Cardiac fibroblast (primary cell): Measurements from ENCODE around the gene MEI1.
"Not testable (repeated sequence)": the region's sequence is repeated elsewhere in the genome, so short reads cannot be mapped to it uniquely, and the experiment has no call there.

Experiments used
- DNase-seq, 2 donors: peaks; one replicate each; pipeline versions ENCODE4 v3.0.0 to v3.0.0-alpha.2; 2010; ENCODE audit warnings: low read depth in 2 of 2
- H3K4me3 ChIP-seq, 2 donors: replicated peaks in 1 of 2; 1 replicate in 1 of 2; 2 replicates in 1 of 2; pipeline ENCODE4 v1.5.1; 2011; ENCODE audit warnings: low read depth in 2 of 2, low read length in 2 of 2, mild to moderate bottlenecking in 2 of 2, moderate library complexity in 1 of 2
- TF ChIP-seq, protein P1 (sequence below): IDR thresholded peaks from one replicate; pipeline ENCODE4 v1.5.1; 2011; ENCODE audit warnings: low read depth, mild to moderate bottlenecking, low read length, inconsistent platforms

MEI1 gene

DNA sequence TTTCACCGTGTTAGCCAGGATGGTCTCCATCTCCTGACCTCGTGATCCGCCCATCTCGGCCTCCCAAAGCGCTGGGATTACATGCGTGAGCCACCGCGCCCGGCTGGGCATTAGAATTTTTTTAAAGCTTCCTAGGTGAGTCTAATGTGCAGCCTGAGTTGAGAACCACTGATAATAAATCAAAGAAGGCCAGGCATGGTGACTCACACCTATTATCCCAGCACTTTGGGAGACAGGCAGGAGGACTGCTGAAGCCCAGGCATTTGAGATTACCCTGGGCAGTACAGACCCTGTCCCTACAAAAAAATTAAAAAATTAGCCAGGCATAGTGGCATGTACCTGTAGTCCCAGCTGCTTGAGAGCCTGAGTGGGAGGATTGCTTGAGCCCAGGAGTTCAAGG is 13.7 kb downstream of the MEI1 start:
- TF ChIP-seq, protein P1, sequence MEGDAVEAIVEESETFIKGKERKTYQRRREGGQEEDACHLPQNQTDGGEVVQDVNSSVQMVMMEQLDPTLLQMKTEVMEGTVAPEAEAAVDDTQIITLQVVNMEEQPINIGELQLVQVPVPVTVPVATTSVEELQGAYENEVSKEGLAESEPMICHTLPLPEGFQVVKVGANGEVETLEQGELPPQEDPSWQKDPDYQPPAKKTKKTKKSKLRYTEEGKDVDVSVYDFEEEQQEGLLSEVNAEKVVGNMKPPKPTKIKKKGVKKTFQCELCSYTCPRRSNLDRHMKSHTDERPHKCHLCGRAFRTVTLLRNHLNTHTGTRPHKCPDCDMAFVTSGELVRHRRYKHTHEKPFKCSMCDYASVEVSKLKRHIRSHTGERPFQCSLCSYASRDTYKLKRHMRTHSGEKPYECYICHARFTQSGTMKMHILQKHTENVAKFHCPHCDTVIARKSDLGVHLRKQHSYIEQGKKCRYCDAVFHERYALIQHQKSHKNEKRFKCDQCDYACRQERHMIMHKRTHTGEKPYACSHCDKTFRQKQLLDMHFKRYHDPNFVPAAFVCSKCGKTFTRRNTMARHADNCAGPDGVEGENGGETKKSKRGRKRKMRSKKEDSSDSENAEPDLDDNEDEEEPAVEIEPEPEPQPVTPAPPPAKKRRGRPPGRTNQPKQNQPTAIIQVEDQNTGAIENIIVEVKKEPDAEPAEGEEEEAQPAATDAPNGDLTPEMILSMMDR: no peak
- no peak for DNase-seq
- no peak overlapping the region for H3K4me3 ChIP-seq

DNA sequence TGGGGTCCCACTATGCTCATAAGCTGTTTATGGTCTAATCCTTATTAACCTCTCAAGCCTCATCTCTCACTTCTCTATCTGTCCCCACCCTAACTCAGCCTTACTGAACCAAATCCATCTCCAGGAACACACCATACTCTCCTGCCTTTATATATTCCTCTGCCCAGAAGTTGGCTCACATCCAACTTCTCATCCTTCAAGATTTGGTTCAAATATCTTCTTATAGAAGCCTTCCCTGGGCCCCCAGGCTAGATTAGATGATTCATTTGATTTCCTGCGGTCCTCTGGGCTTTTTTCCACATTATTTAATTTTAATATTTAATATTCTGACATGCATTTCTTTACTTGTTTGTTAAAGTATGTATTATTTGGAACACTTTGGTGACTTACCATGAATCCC is 23.2 kb downstream of the MEI1 start:
- TF ChIP-seq, protein P1: no peak
- no peak overlapping the region for H3K4me3 ChIP-seq
- no peak for DNase-seq

DNA sequence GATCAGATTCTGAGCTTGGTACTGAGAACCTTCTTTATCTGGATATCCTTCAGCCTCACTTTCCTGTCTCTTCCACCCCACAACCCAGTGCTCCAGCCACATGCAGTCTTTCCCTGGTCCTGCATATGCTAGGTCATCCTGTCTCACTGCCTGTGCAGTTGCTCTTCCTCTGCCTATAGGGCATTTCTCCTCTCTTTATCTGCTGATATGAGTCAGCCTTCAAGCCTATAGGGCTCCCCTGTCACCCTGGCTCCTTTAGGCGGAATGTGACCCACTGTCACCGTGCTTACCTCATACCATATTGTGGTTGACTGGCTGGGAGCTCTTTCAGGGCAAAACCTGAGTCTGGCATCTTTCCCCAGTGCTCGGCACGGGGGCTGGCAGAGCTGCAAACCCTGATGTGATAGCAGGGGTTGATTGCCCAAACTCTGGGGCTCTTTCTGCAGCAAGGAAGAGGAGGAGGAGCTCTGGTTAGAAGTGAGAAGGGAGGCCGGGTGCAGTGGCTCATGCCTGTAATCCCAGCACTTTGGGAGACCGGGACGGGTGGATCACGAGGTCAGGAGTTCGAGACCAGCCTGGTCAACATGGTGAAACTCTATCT is 26.3 kb downstream of the MEI1 start:
- DNase-seq: peak in 1 of 2 donors; percentile 3
- TF ChIP-seq, protein P1: no peak
- no peak overlapping the region for H3K4me3 ChIP-seq

DNA sequence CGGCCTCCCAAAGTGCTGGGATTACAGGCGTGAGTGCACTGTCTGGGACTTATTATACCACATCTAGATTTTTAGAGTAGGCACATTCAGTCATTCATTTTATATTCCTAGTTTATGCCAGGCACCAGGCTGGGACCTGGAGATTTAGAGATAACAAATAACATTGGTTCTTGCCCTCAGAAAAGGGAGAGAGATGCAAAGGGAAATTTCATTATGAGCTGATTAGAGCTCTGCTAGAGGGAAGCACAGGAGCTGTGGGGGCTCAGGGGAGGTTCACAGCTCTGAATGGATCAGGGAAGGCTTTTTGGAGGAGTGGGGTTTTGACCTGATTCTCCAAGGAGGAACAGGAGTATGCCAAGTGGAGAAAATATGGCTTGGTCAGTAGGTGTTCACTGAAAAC is 32.3 kb downstream of the MEI1 start:
- DNase-seq: no peak
- no peak overlapping the region for H3K4me3 ChIP-seq
- TF ChIP-seq, protein P1: no peak

DNA sequence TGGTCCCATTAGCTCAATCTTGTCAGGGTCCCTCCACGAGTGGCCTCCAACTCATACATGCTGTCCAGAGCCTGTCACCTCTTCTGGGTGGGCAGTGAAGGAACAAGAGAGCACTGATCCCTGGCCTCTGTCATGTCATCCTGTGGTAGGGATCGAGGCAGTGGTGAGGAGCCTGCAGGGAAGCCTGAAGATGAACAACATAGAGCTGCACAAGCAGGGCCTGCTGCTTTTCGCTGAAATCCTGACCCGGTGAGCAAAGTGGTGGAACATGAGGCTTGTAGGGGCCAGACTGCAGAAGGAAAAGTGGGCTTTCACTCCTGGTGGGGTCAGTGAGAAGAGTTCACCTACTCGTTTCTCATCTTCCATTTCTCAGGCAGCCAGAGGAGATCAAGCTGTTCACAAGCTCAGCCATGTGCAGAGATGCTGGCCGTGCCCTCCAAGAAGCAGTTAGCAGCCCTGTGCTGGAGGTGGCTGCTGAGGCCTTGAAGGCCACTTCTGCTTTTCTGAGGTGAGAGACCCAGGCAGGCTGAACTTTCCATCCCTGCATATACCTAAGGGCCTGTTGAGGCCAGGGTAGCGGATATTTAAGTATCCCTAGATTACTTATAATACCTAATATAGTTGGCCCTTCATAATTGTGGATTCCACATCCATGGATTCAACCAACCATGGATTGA is 32.9 kb downstream of the MEI1 start:
- TF ChIP-seq, protein P1: no peak
- no peak overlapping the region for H3K4me3 ChIP-seq
- no peak for DNase-seq

DNA sequence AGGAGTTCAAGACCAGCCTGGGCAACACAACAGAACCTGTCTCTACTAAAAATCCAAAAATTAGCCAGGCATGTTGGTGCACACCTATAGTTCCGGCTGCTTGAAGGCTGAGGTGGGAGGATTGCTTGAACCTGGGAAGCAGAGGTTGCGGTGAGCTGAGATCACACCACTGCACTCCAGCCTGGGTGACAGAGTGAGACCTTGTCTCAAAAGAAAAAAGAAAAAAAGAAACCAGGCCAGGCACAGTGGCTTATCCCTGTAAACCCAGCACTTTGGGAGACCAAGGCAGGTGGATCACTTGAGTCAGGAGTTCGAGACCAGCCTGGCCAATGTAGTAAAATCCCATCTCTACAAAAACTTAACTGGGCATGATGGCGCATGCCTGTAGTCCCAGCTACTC is 33.9 kb downstream of the MEI1 start:
- not testable (repeated sequence) for DNase-seq, H3K4me3 ChIP-seq

DNA sequence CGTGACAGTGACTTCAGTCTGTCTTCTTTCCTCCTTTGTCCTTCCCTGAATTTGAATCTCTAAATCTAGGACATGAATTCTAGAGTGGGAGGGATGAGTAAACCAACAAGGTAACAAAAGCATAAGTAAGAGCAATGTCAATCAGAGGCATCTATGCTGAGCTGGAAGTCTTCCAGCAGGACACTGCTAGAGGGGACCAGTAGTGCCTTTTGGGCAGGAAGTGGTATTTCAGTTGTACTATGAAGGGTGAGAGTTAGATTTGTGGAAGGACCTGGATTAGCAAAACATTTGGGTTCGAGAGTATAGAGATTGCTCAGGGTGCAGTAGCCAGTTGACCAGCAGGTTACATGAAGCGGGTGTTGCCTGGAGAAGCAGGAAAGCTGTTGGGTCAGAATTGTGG is 40.3 kb downstream of the MEI1 start:
- no peak overlapping the region for H3K4me3 ChIP-seq
- no peak for DNase-seq
- TF ChIP-seq, protein P1: no peak
